ENCODE results near the gene HIF3A.

Gene HIF3A

DNA sequence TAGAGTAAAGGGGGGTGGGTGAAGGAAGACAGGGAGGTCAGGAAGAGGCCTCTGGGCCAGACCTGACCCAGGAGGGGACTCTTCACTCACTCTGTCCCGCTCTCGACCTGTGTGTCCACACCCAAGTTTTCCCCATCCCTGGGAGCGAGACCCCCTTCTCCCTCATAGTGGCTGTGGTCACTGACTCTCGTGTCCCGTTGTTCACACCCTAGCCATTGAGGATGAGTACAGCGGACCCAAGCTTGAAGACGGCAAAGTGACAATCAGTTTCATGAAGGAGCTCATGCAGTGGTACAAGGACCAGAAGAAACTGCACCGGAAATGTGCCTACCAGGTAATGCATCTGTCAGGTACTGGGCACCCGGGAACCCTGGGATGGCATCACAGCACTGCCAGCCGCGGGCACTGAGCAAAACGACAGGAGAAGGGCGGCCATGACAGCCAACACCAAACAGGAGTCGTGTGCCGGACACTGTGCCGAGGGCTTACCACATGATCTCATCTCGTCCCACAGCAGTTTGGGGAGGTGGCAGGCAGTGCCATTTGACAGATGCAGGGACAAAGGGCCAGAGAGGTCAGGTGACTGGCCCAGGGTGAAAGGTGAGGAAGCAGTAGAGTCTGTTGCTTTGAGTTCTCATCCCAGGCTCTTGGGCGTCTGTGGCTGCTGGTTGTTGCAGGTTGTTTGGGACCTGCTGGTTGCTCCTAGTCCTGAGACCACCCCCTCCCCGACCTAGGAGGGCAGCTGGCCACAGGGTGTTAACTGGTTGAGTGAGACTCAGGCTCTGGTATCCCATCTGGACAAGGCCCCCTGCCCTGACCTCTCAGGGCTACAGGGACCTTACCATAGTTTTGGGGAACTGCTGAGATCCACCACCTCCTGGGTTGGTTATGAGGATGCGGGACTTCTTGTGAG lies 79.7 kb downstream of the HIF3A start:
- ChIA-PET CTCF (no interaction called here), POLR2A (ENCODE audit: low non-redundant PET) (no interaction called here)
- peak overlapping the region; percentile 99 for H3K27ac ChIP-seq
- DNase-seq (ENCODE audit: low spot score) = no peak
- TF ChIP-seq, protein P1, sequence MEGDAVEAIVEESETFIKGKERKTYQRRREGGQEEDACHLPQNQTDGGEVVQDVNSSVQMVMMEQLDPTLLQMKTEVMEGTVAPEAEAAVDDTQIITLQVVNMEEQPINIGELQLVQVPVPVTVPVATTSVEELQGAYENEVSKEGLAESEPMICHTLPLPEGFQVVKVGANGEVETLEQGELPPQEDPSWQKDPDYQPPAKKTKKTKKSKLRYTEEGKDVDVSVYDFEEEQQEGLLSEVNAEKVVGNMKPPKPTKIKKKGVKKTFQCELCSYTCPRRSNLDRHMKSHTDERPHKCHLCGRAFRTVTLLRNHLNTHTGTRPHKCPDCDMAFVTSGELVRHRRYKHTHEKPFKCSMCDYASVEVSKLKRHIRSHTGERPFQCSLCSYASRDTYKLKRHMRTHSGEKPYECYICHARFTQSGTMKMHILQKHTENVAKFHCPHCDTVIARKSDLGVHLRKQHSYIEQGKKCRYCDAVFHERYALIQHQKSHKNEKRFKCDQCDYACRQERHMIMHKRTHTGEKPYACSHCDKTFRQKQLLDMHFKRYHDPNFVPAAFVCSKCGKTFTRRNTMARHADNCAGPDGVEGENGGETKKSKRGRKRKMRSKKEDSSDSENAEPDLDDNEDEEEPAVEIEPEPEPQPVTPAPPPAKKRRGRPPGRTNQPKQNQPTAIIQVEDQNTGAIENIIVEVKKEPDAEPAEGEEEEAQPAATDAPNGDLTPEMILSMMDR (conservative IDR thresholded peaks at IDR 0.05; ENCODE audit: low read depth) = no peak

GRCh38 chr19:46378268-46378667 lies 81.4 kb downstream of the HIF3A start:
- ChIA-PET POLR2A (ENCODE audit: low non-redundant PET) (no interaction called here), CTCF (interaction anchor here (0.6 kb wide), 1 partner anchor 305 kb away, joined by 5 read pairs; no protein-coding TSS in a partner anchor)
- TF ChIP-seq, protein P1 (conservative IDR thresholded peaks at IDR 0.05; ENCODE audit: low read depth) = no peak
- no peak for DNase-seq (ENCODE audit: low spot score)
- no peak overlapping the region for H3K27ac ChIP-seq

DNA sequence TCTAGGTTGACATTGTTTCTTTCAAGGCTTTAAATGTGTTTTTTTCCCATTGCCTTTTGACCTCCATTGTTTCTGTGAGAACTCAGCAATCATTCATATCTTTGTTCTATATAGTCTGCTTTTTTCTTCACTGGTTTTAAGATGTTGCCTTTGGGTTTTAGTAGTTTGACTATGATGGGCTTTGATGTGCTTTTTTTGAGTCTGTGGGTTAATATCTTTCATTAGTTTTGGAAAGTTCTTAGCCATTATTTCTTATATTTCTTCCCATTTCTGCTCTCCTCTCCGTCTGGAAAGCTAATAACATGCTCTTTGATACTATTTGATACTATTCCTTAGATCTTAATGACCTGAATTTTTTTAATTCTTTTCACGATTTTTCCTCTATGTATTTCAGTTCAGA lies 83.8 kb downstream of the HIF3A start:
- ChIA-PET POLR2A (ENCODE audit: low non-redundant PET) (no interaction called here), CTCF (no interaction called here)
- TF ChIP-seq, protein P1 (conservative IDR thresholded peaks at IDR 0.05; ENCODE audit: low read depth) = no peak
- DNase-seq (ENCODE audit: low spot score) = no peak
- no peak overlapping the region for H3K27ac ChIP-seq

DNA sequence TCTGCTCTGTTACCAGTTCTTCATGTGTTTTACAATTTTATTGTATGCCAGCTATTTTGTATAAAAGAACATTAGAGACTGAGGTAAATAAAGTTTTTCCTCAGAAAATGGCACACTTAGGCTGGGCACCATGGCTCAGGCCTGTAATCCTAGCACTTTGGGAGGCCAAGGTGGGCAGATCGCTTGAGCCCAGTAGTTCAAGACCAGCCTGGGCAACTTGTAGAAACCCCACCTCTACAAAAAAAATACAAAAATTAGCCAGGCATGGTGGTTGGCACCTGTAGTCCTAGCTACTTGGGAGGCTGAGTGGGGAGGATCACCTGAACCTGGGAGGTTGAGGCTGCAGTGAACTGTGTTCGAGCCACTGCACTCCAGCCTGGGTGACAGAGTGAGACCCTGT lies 84.5 kb downstream of the HIF3A start:
- TF ChIP-seq, protein P1 (conservative IDR thresholded peaks at IDR 0.05; ENCODE audit: low read depth) = no peak
- POLR2A ChIA-PET (ENCODE audit: low non-redundant PET) = no interaction called here
- H3K27ac ChIP-seq = peak overlapping the region; percentile 33; the same call in 1 of the 2 replicates
- DNase-seq (ENCODE audit: low spot score) = no peak
- CTCF ChIA-PET = interaction anchor here (0.7 kb wide), 1 partner anchor 456 kb away, joined by 3 read pairs; no protein-coding TSS in a partner anchor

GRCh38 chr19:46381756-46382345 lies 85.0 kb downstream of the HIF3A start:
- TF ChIP-seq, protein P1 (conservative IDR thresholded peaks at IDR 0.05; ENCODE audit: low read depth) = no peak
- CTCF ChIA-PET = interaction anchor here (0.7 kb wide), 1 partner anchor 455 kb away, joined by 3 read pairs; no protein-coding TSS in a partner anchor
- POLR2A ChIA-PET (ENCODE audit: low non-redundant PET) = no interaction called here
- no peak for DNase-seq (ENCODE audit: low spot score)
- peak overlapping the region; percentile 33 for H3K27ac ChIP-seq

DNA sequence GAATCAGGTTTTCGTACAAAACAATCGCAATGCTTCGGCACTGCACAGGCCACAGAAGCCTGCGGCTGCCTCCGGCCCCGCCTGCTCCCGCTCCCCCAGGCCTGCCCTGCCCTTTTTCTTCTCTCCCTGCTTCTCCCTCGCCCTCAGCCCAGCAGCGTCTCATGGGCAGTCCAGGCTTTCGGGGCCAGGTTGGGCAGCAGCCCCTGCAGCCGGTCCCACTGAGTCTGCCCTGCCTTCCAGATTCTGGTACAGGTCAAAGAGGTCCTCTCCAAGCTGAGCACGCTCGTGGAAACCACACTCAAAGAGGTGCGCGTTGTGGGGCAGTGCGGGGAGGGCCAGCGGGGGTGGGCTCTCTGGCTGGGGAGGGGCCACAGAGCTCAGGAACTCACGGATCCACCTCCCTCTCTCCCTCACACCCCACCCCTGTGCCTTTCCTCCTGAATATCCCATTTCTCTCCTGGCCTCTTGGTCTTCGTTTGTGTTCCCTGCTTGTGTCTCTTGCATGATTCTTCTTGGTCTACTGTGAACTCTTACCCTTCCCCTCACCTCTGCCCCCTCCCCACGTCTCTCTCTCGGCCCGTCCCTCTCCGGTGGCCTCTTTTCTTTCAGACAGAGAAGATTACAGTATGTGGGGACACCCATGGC lies 86.5 kb downstream of the HIF3A start:
- DNase-seq (ENCODE audit: low spot score) = no peak
- CTCF ChIA-PET = no interaction called here
- peak overlapping the region; percentile 15; the same call in 1 of the 2 replicates for H3K27ac ChIP-seq
- POLR2A ChIA-PET (ENCODE audit: low non-redundant PET) = no interaction called here
- TF ChIP-seq, protein P1 (conservative IDR thresholded peaks at IDR 0.05; ENCODE audit: low read depth) = no peak

Data from RWPE1 (cell line).